Adrenal gland (tissue), 12 donors: ENCODE results near the gene DMWD. TPM values are rescaled to one million over a fixed set of nuclear protein-coding genes. Genes with fewer than 3 reads are reported as not detected.

Source experiments
- DNase-seq, 7 donors: peaks; one replicate each; pipeline ENCODE4 v3.0.0-alpha.2; 2019 to 2020
- H3K27ac ChIP-seq, 5 donors: fragments of 200-600 bp; sonication (generic) in 4 of 5; 1 replicate in 3 of 5; 2 replicates in 2 of 5; pipeline versions ENCODE4 v1.5.1 to v1.8.0; 2016 to 2020; ENCODE audit warnings: mild to moderate bottlenecking in 1 of 5
- H3K27me3 ChIP-seq: fragments of 200-600 bp; 2 replicates; pipeline ENCODE4 v1.8.0; 2021
- H3K36me3 ChIP-seq, 2 donors: fragments of 200-600 bp; replicated peaks in 1 of 2; 1 replicate in 1 of 2; 2 replicates in 1 of 2; pipeline versions ENCODE4 v1.5.1 to v1.8.0; 2018 to 2022
- H3K4me1 ChIP-seq, 2 donors: fragments of 200-600 bp; replicated peaks in 1 of 2; 1 replicate in 1 of 2; 2 replicates in 1 of 2; pipeline versions ENCODE4 v1.5.1 to v1.8.0; 2018 to 2021
- H3K4me3 ChIP-seq, 4 donors: fragments of 200-600 bp; sonication (generic) in 3 of 4; one replicate each; pipeline ENCODE4 v1.5.1; 2016 to 2018
- H3K9me3 ChIP-seq, 3 donors: fragments of 200-600 bp; sonication (generic) in 1 of 3; replicated peaks in 1 of 3; 1 replicate in 2 of 3; 2 replicates in 1 of 3; pipeline versions ENCODE4 v1.5.1 to v1.8.0; 2016 to 2021
- CTCF ChIP-seq, 6 experiments: fragments of 450-650 bp in 4 of 6; fragments of 200-600 bp in 2 of 6; sonication (generic) in 1 of 6; IDR thresholded peaks; 1 replicate in 5 of 6; 2 replicates in 1 of 6; pipeline versions ENCODE4 v1.5.1 to v1.8.0; 2016 to 2021; ENCODE audit warnings: antibody characterized with exemption in 6 of 6, mild to moderate bottlenecking in 2 of 6, moderate library complexity in 1 of 6
- POLR2A ChIP-seq, 2 donors: fragments of 450-650 bp; IDR thresholded peaks; one replicate each; pipeline ENCODE4 v1.6.1; 2017; ENCODE audit warnings: antibody characterized with exemption in 2 of 2, mild to moderate bottlenecking in 2 of 2, moderate library complexity in 1 of 2
- WGBS, 4 donors: extraction: QIAGEN DNeasy Blood & Tissue Kit in 2 of 4; methylation state at CpG; one replicate each; pipeline versions ENCODE4 v1.1.5 to v1.1.7; 2013 to 2017; 5-methylcytosine and 5-hydroxymethylcytosine counted together
- intact Hi-C, 2 donors: fragments of 100-400 bp; cut with DNase I; formaldehyde crosslinking; loops; one replicate each; pipeline versions ENCODE4 v1.14.1 to v1.15.0; 2022 to 2023
- polyA plus RNA-seq, 3 donors: library from polyadenylated mRNA; stranded (reverse); fragments of 200-250 nt in 2 of 3; fragments of 350-450 nt in 1 of 3; fragmentation: Illumina TruSeq in 1 of 3; extraction: RNeasy Lipid Tissue Mini Kit (QIAGEN cat#74804) in 1 of 3; gene quantifications; one replicate each; pipeline ENCODE4 v1.2.3, GENCODE V29; 2013 to 2014
- total RNA-seq, 9 donors: library from RNA; depleted of rRNA in 4 of 9; stranded (reverse); fragments of >200 nt in 4 of 9; fragments of 120-200 nt in 1 of 9; fragmentation: NEBNext Ultra II Directional in 1 of 9; extraction: Animal tissue kit (Norgen Biotek cat#: 25700) in 1 of 9; gene quantifications; one replicate each; pipeline versions ENCODE4 v1.1.0 to v1.2.4, GENCODE V29; 2013 to 2023
- donor health status: healthy with polysubstance abuse.
- donor health status: Bipolar disorder and iron deficiency.
- donor health status: DM: yes; HTN: yes; CAD: no.
- donor health status: DM: no; HTN: no; CAD: no.
- donor health status: DM: no; HTN: no; CAD: no.
- donor health status: DM: yes; HTN: yes; CAD: no.

DMWD gene
- total and polyA plus RNA-seq, 12 donors: 13.2 to 91.5 (median 34.0) TPM

- peak within 1 kb of the TSS in 3 of 4 donors; percentile 52 to 62 (median 61) for H3K4me3 ChIP-seq
- DNase-seq: peak in 5 of 7 donors; percentile 54 to 78 (median 70)
- WGBS, 4 donors: 0 to 23% (median 10%) methylated on average over 2 to 18 of the region's 18 CpGs; no CpG with 5 or more reads in 1 of the 4 donors
Measured at GRCh38 chr19:45782162-45782691, 10.4 kb downstream of the DMWD start, which contains the start of gene DMPK. DMPK (minus strand) TSS chr19:45782490; CDS start chr19:45782352, 138 bp downstream.

GRCh38 chr19:45781214-45782161, 11.2 kb downstream of the DMWD start:
- WGBS, 4 donors: 15 to 42% (median 29%) methylated on average over 6 to 17 of the region's 17 CpGs
- H3K4me1 ChIP-seq: peaks cover 35 to 41% of the 10 kb centered on the region in 2 donors
- intact Hi-C loops: no loop called here
- peak overlapping the region in 3 of 4 donors; percentile 52 to 62 (median 61) for H3K4me3 ChIP-seq
- H3K9me3 ChIP-seq: no peaks in the 10 kb centered on the region
- DNase-seq: peak; percentile 72 to 87 (median 83)
- peak overlapping the region; percentile 87 to 96 (median 91) for H3K27ac ChIP-seq
- H3K36me3 ChIP-seq: peaks cover 0 to 33% of the 10 kb centered on the region in 2 donors
- TF ChIP-seq CTCF (IDR thresholded peaks at IDR 0.05) (no peak), POLR2A (IDR thresholded peaks at IDR 0.05) (peak in 1 of 2 donors; percentile 2)
- no peaks in the 10 kb centered on the region for H3K27me3 ChIP-seq

More at GRCh38 chr19:45782162-45782691, 10.4 kb downstream of the DMWD start, which contains the start of gene DMPK:
- intact Hi-C loops: no loop called here
- TF ChIP-seq CTCF (IDR thresholded peaks at IDR 0.05) (no peak), POLR2A (IDR thresholded peaks at IDR 0.05) (no peak)
- Histone ChIP-seq H3K36me3 (peaks cover 0 to 33% of the 10 kb centered on the region in 2 donors), H3K27ac (peak within 1 kb of the TSS; percentile 87 to 96 (median 91)), H3K4me1 (peaks cover 35 to 41% of the 10 kb centered on the region in 2 donors), H3K27me3 (no peaks in the 10 kb centered on the region), H3K9me3 (no peaks in the 10 kb centered on the region)

GRCh38 chr19:45780448-45781213, 12.0 kb downstream of the DMWD start:
- H3K27ac ChIP-seq: peak overlapping the region; percentile 60 to 96 (median 89)
- peak overlapping the region in 3 of 4 donors; percentile 25 to 61 (median 52) for H3K4me3 ChIP-seq
- H3K27me3 ChIP-seq: no peaks in the 10 kb centered on the region
- H3K9me3 ChIP-seq: no peaks in the 10 kb centered on the region
- 13 to 31% (median 16%) methylated on average over 6 to 13 of the region's 13 CpGs for WGBS, 4 donors
- peaks cover 35 to 41% of the 10 kb centered on the region in 2 donors for H3K4me1 ChIP-seq
- H3K36me3 ChIP-seq: peaks cover 0 to 26% of the 10 kb centered on the region in 2 donors
- TF ChIP-seq POLR2A (IDR thresholded peaks at IDR 0.05) (no peak), CTCF (IDR thresholded peaks at IDR 0.05) (no peak)
- DNase-seq: peak in 3 of 7 donors; percentile 44 to 52 (median 49)
- intact Hi-C loops: no loop called here
